Measurements from ENCODE around the gene ZNF385C. TPM values are rescaled to one million over a fixed set of nuclear protein-coding genes. Genes with fewer than 3 reads are reported as not detected.

Gene ZNF385C
- total RNA-seq, 6 experiments from 2014 or later: 0.11 to 1.2 (median 0.11) TPM; not detected in 3

- Histone ChIP-seq H3K4me1 (no peaks in the 10 kb centered on the region), H3K9me3 (no peaks in the 10 kb centered on the region), H3K27me3 (no peaks in the 10 kb centered on the region), H3K4me3 (no peak overlapping the region), H3K36me3 (no peaks in the 10 kb centered on the region), H3K27ac (no peak overlapping the region)
- TF ChIP-seq CTCF (IDR thresholded peaks at IDR 0.05) (no peak), POLR2A (IDR thresholded peaks at IDR 0.05) (no peak)
- ATAC-seq (no peak), DNase-seq (no peak)
- intact Hi-C loops (cut with DNase I): no loop called here
- WGBS (ENCODE audit: insufficient coverage, low coverage, low lambda C conversion rate, missing lambda C conversion rate): 75% methylated on average over 5 of the region's 5 CpGs
Measured at GRCh38 chr17:42038221-42038973, 59.9 kb downstream of the ZNF385C start.

- intact Hi-C loops (cut with DNase I): no loop called here
- WGBS (ENCODE audit: insufficient coverage, low coverage, low lambda C conversion rate, missing lambda C conversion rate): 31% methylated on average over 3 of the region's 6 CpGs
- TF ChIP-seq POLR2A (IDR thresholded peaks at IDR 0.05) (no peak), CTCF (IDR thresholded peaks at IDR 0.05) (no peak)
Measured at GRCh38 chr17:42034059-42034458, 64.2 kb downstream of the ZNF385C start.

GRCh38 chr17:42031584-42031983 is 66.7 kb downstream of the ZNF385C start:
- ATAC-seq: peak; percentile 54 to 88 (median 64)
- intact Hi-C loops (cut with DNase I): no loop called here

More at GRCh38 chr17:42034059-42034458, 64.2 kb downstream of the ZNF385C start:
- Histone ChIP-seq H3K4me3 (no peak overlapping the region), H3K27ac (no peak overlapping the region), H3K9me3 (no peaks in the 10 kb centered on the region), H3K4me1 (peaks cover 0 to 7% (median 0%) of the 10 kb centered on the region in 4 donors), H3K36me3 (no peaks in the 10 kb centered on the region), H3K27me3 (no peaks in the 10 kb centered on the region)
- DNase-seq (no peak), ATAC-seq (no peak)

GRCh38 chr17:42028791-42029127 is 69.5 kb downstream of the ZNF385C start:
- Histone ChIP-seq H3K9me3 (no peaks in the 10 kb centered on the region), H3K36me3 (no peaks in the 10 kb centered on the region), H3K4me1 (peaks cover 3 to 23% (median 11%) of the 10 kb centered on the region in 4 donors), H3K27ac (no peak overlapping the region), H3K4me3 (no peak overlapping the region), H3K27me3 (no peaks in the 10 kb centered on the region)
- ATAC-seq (no peak), DNase-seq (no peak)
- intact Hi-C loops (cut with DNase I): loop anchor here (5.0 to 10.0 kb wide), 2 partner anchors 64 to 89 kb away; partner anchors contain the start of gene CNP (in 2 of the 2)
- no peak for TF ChIP-seq POLR2A (IDR thresholded peaks at IDR 0.05)
- TF ChIP-seq CTCF (IDR thresholded peaks at IDR 0.05): no peak
- WGBS (ENCODE audit: insufficient coverage, low coverage, low lambda C conversion rate, missing lambda C conversion rate): no CpG with 5 or more reads among the region's 7 CpGs

More at GRCh38 chr17:42031584-42031983, 66.7 kb downstream of the ZNF385C start:
- no peak for TF ChIP-seq POLR2A (IDR thresholded peaks at IDR 0.05)
- TF ChIP-seq CTCF (IDR thresholded peaks at IDR 0.05): no peak
- no peak for DNase-seq
- Histone ChIP-seq H3K4me1 (peaks cover 0 to 7% (median 0%) of the 10 kb centered on the region in 4 donors), H3K9me3 (no peaks in the 10 kb centered on the region), H3K27me3 (no peaks in the 10 kb centered on the region), H3K27ac (no peak overlapping the region), H3K36me3 (no peaks in the 10 kb centered on the region), H3K4me3 (no peak overlapping the region)
- WGBS (ENCODE audit: insufficient coverage, low coverage, low lambda C conversion rate, missing lambda C conversion rate): 40% methylated on average over 3 of the region's 6 CpGs
